Kidney epithelial cell (primary cell): ENCODE measurements around the gene STX18. TPM values are rescaled to one million over a fixed set of nuclear protein-coding genes. Genes with fewer than 3 reads are reported as not detected.

Experiments
- DNase-seq: peaks from one replicate; pipeline ENCODE4 v3.0.0-alpha.2; 2010; ENCODE audit warnings: low read depth
- H3K27me3 ChIP-seq: 2 replicates; pipeline ENCODE4 v1.6.0; 2011; ENCODE audit warnings: low read length; ENCODE audit not compliant: control insufficient read depth, insufficient read depth
- H3K36me3 ChIP-seq: 2 replicates; pipeline ENCODE4 v1.5.1; 2011; ENCODE audit warnings: low read length; ENCODE audit not compliant: control insufficient read depth, insufficient read depth
- H3K4me3 ChIP-seq: 2 replicates; pipeline ENCODE4 v1.5.1; 2011; ENCODE audit warnings: low read depth, mild to moderate bottlenecking, control low read depth, low read length
- CTCF ChIP-seq: IDR thresholded peaks from 2 replicates; pipeline ENCODE4 v1.5.1; 2011; ENCODE audit warnings: mild to moderate bottlenecking, moderate library complexity, low read length, control low read depth, inconsistent platforms; ENCODE audit not compliant: insufficient read depth, poor library complexity, severe bottlenecking
- total RNA-seq: library from RNA; depleted of rRNA; stranded (reverse); fragments of >200 nt; gene quantifications from 2 replicates; pipeline ENCODE4 v1.2.3, GENCODE V29; 2015

STX18 gene
- total RNA-seq, 1 donor from 2014 or later: 39.7 TPM

- no peak for TF ChIP-seq CTCF
- H3K27me3 ChIP-seq: peaks cover 8% of the 10 kb centered on the region
- H3K4me3 ChIP-seq: no peak overlapping the region
- no peaks in the 10 kb centered on the region for H3K36me3 ChIP-seq
- no peak for DNase-seq
These were observed 164.7 kb downstream of the STX18 start for GRCh38 chr4:4377191-4377590.

GRCh38 chr4:4376074-4376473 is 165.8 kb downstream of the STX18 start:
- H3K4me3 ChIP-seq: no peak overlapping the region

GRCh38 chr4:4374388-4375098 is 167.3 kb downstream of the STX18 start:
- no peak for DNase-seq
- H3K27me3 ChIP-seq: peaks cover 8% of the 10 kb centered on the region
- no peak for TF ChIP-seq CTCF
- H3K4me3 ChIP-seq: no peak overlapping the region
- H3K36me3 ChIP-seq: no peaks in the 10 kb centered on the region

More at GRCh38 chr4:4376074-4376473, 165.8 kb downstream of the STX18 start:
- H3K36me3 ChIP-seq: no peaks in the 10 kb centered on the region
- DNase-seq: no peak
- H3K27me3 ChIP-seq: peaks cover 8% of the 10 kb centered on the region
- TF ChIP-seq CTCF: no peak

Other genes starting within 250 kb of the STX18 start
- 9.7 and 12.7 TPM in 2 replicates for gene NSG1, start 154.9 kb downstream of the STX18 start, total RNA-seq